GM18507 (cell line): ENCODE measurements around the gene CREB5.
"Not testable (repeated sequence)": the region's sequence is repeated elsewhere in the genome, so short reads cannot be mapped to it uniquely, and the experiment has no call there.

Source experiments
- DNase-seq: peaks from one replicate; pipeline ENCODE4 v3.0.0; 2011; ENCODE audit warnings: low read depth; ENCODE audit not compliant: insufficient read length; ENCODE audit errors: extremely low spot score
- FAIRE-seq: peaks from 2 replicates; lab custom pipeline; 2011; peaks lifted over from hg19 to GRCh38; lab: Jason Lieb, UNC

Gene CREB5

GRCh38 chr7:28411876-28412662 is at the start of gene CREB5:
Gene CREB5, plus strand, starts transcription at chr7:28412518. Its CDS starts 397 bp downstream, at chr7:28412915.
- DNase-seq (no peak), FAIRE-seq (peak; percentile 58)

- FAIRE-seq (no peak), DNase-seq (no peak)
Measured at GRCh38 chr7:28362812-28363211, 49.5 kb upstream of the CREB5 start.

GRCh38 chr7:28364082-28364481 is 48.2 kb upstream of the CREB5 start:
- no peak for DNase-seq
- FAIRE-seq, result no peak

- DNase-seq, result no peak
- no peak for FAIRE-seq
Measured at GRCh38 chr7:28369523-28369922, 42.8 kb upstream of the CREB5 start.

- FAIRE-seq, result no peak
- DNase-seq, result no peak
Measured at GRCh38 chr7:28371846-28372245, 40.5 kb upstream of the CREB5 start.

- FAIRE-seq (no peak), DNase-seq (no peak)
Measured at GRCh38 chr7:28373990-28374389, 38.3 kb upstream of the CREB5 start.

- DNase-seq, result no peak
- FAIRE-seq, result no peak
Measured at GRCh38 chr7:28375729-28376128, 36.6 kb upstream of the CREB5 start.

GRCh38 chr7:28376634-28377033 is 35.7 kb upstream of the CREB5 start:
- FAIRE-seq, result no peak
- no peak for DNase-seq

- no peak for DNase-seq
- FAIRE-seq, result no peak
Measured at GRCh38 chr7:28378574-28379149, 33.7 kb upstream of the CREB5 start.

GRCh38 chr7:28381466-28381865 is 30.9 kb upstream of the CREB5 start:
- no peak for FAIRE-seq

GRCh38 chr7:28382144-28382543 is 30.2 kb upstream of the CREB5 start:
- no peak for DNase-seq
- FAIRE-seq, result no peak

More at GRCh38 chr7:28381466-28381865, 30.9 kb upstream of the CREB5 start:
- DNase-seq, result no peak

- no peak for FAIRE-seq
Measured at GRCh38 chr7:28383975-28384374, 28.3 kb upstream of the CREB5 start.

GRCh38 chr7:28389504-28390395 is 22.6 kb upstream of the CREB5 start:
- peak; percentile 75 for FAIRE-seq

More at GRCh38 chr7:28383975-28384374, 28.3 kb upstream of the CREB5 start:
- no peak for DNase-seq

GRCh38 chr7:28390426-28390825 is 21.9 kb upstream of the CREB5 start:
- DNase-seq, result no peak
- FAIRE-seq, result no peak

More at GRCh38 chr7:28389504-28390395, 22.6 kb upstream of the CREB5 start:
- DNase-seq, result no peak

- FAIRE-seq, result no peak
- DNase-seq, result no peak
Measured at GRCh38 chr7:28392289-28392688, 20.0 kb upstream of the CREB5 start.

- FAIRE-seq, result no peak
- no peak for DNase-seq
Measured at GRCh38 chr7:28395404-28395803, 16.9 kb upstream of the CREB5 start.

GRCh38 chr7:28395831-28396230 is 16.5 kb upstream of the CREB5 start:
- FAIRE-seq (no peak), DNase-seq (no peak)

- DNase-seq (no peak), FAIRE-seq (no peak)
Measured at GRCh38 chr7:28397141-28397540, 15.2 kb upstream of the CREB5 start.

GRCh38 chr7:28400838-28401360 is 11.4 kb upstream of the CREB5 start:
- FAIRE-seq (no peak), DNase-seq (no peak)

GRCh38 chr7:28401567-28401966 is 10.8 kb upstream of the CREB5 start:
- FAIRE-seq, result not testable (repeated sequence)

More at GRCh38 chr7:28401567-28401966, 10.8 kb upstream of the CREB5 start:
- DNase-seq, result not testable (repeated sequence)
